Mesenteric fat pad (tissue), 1 donor: ENCODE measurements around the gene STK33. TPM values are rescaled to one million over a fixed set of nuclear protein-coding genes. Genes with fewer than 3 reads are reported as not detected.

Experiments
- total RNA-seq: library from RNA; stranded (reverse); fragmentation: NEBNext Ultra II Directional; extraction: Animal tissue kit (Norgen Biotek cat#: 25700); gene quantifications from one replicate; pipeline ENCODE4 v1.2.1, GENCODE V29; 2021
- donor health status: DM: yes; HTN: yes; CAD: no.

STK33 gene
- total RNA-seq, 1 donor from 2014 or later, result 1.3 TPM

Other genes with a start within 250 kb of the STK33 start
- gene TRIM66, start 88.4 kb upstream of the STK33 start, total RNA-seq, result 7.8 TPM
- gene RPL27A, start 88.6 kb upstream of the STK33 start, total RNA-seq, result 653 TPM